Measurements from ENCODE around the gene ARGLU1. TPM values are rescaled to one million over a fixed set of nuclear protein-coding genes. Genes with fewer than 3 reads are reported as not detected.

Gene ARGLU1
- total RNA-seq, 4 donors from 2014 or later: 46.7 to 77.2 (median 62.6) TPM

GRCh38 chr13:106514928-106515634 lies 52.9 kb downstream of the ARGLU1 start:
- peaks cover 0 to 40% (median 34%) of the 10 kb centered on the region in 4 donors for H3K4me1 ChIP-seq
- intact Hi-C loops (cut with DNase I): no loop called here
- no peak overlapping the region for H3K27ac ChIP-seq (replicated peaks in 1 of 4)
- TF ChIP-seq, protein P1, sequence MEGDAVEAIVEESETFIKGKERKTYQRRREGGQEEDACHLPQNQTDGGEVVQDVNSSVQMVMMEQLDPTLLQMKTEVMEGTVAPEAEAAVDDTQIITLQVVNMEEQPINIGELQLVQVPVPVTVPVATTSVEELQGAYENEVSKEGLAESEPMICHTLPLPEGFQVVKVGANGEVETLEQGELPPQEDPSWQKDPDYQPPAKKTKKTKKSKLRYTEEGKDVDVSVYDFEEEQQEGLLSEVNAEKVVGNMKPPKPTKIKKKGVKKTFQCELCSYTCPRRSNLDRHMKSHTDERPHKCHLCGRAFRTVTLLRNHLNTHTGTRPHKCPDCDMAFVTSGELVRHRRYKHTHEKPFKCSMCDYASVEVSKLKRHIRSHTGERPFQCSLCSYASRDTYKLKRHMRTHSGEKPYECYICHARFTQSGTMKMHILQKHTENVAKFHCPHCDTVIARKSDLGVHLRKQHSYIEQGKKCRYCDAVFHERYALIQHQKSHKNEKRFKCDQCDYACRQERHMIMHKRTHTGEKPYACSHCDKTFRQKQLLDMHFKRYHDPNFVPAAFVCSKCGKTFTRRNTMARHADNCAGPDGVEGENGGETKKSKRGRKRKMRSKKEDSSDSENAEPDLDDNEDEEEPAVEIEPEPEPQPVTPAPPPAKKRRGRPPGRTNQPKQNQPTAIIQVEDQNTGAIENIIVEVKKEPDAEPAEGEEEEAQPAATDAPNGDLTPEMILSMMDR (IDR thresholded peaks at IDR 0.05): no peak
- TF ChIP-seq POLR2AphosphoS5 (IDR thresholded peaks at IDR 0.05) (no peak), EP300 (IDR thresholded peaks at IDR 0.05) (no peak), POLR2A (IDR thresholded peaks at IDR 0.05; ENCODE audit: low read depth) (no peak)
- 89% methylated on average over 15 of the region's 15 CpGs for WGBS
- no peaks in the 10 kb centered on the region for H3K9me3 ChIP-seq
- H3K36me3 ChIP-seq: peaks cover 0 to 4% (median 4%) of the 10 kb centered on the region in 4 donors
- no peak overlapping the region for H3K4me3 ChIP-seq
- DNase-seq (ENCODE audit: extremely low spot score): no peak
- H3K27me3 ChIP-seq: no peaks in the 10 kb centered on the region

- 81% methylated on average over 8 of the region's 8 CpGs for WGBS
- Histone ChIP-seq H3K4me3 (no peak overlapping the region), H3K36me3 (peaks cover 0 to 4% (median 4%) of the 10 kb centered on the region in 4 donors), H3K27ac (replicated peaks in 1 of 4) (peak overlapping the region in 1 of 4 donors; percentile 7), H3K9me3 (no peaks in the 10 kb centered on the region), H3K4me1 (peaks cover 0 to 38% (median 32%) of the 10 kb centered on the region in 4 donors), H3K27me3 (no peaks in the 10 kb centered on the region)
- intact Hi-C loops (cut with DNase I): no loop called here
- no peak for DNase-seq (ENCODE audit: extremely low spot score)
- TF ChIP-seq EP300 (IDR thresholded peaks at IDR 0.05) (no peak), POLR2AphosphoS5 (IDR thresholded peaks at IDR 0.05) (no peak), POLR2A (IDR thresholded peaks at IDR 0.05; ENCODE audit: low read depth) (no peak)
- TF ChIP-seq, protein P1 (IDR thresholded peaks at IDR 0.05): no peak
Observed at GRCh38 chr13:106513025-106513983, 54.6 kb downstream of the ARGLU1 start.

- H3K27me3 ChIP-seq: no peaks in the 10 kb centered on the region
- no peaks in the 10 kb centered on the region for H3K9me3 ChIP-seq
- 69% methylated on average over 11 of the region's 11 CpGs for WGBS
- DNase-seq (ENCODE audit: extremely low spot score): no peak
- peaks cover 0 to 36% (median 23%) of the 10 kb centered on the region in 4 donors for H3K4me1 ChIP-seq
- TF ChIP-seq, protein P1 (IDR thresholded peaks at IDR 0.05): no peak
- TF ChIP-seq EP300 (IDR thresholded peaks at IDR 0.05) (no peak), POLR2AphosphoS5 (IDR thresholded peaks at IDR 0.05) (peak in 1 of 2 donors; percentile 19), POLR2A (IDR thresholded peaks at IDR 0.05; ENCODE audit: low read depth) (no peak)
- peak overlapping the region in 3 of 4 donors; percentile 19 to 36 (median 22) for H3K4me3 ChIP-seq
- peak overlapping the region; percentile 5 to 66 (median 55) for H3K27ac ChIP-seq (replicated peaks in 1 of 4)
- peaks cover 0 to 4% (median 4%) of the 10 kb centered on the region in 4 donors for H3K36me3 ChIP-seq
- intact Hi-C loops (cut with DNase I): no loop called here
Observed at GRCh38 chr13:106507560-106508274, 60.2 kb downstream of the ARGLU1 start.

DNA sequence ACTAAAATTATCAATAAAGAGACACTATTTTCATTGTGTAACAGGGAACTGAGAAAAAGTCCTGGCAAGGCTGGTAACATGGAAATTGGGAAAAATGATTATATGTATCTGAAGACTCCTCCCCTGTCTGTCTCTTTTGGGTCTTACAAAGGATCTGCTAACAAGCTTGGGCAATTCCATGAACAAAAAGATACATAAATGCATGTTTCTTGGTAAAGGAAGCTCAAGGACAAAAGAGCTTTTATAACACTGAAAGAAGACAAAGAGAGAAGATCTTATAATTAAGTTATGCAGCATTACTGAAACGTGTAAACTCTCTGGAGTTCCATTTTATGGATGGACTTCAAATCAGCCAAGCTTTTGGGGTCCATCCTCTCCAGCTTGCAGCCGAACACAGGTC lies 61.7 kb downstream of the ARGLU1 start:
- H3K4me3 ChIP-seq: no peak overlapping the region
- peaks cover 0 to 4% (median 4%) of the 10 kb centered on the region in 4 donors for H3K36me3 ChIP-seq
- intact Hi-C loops (cut with DNase I): no loop called here
- DNase-seq (ENCODE audit: extremely low spot score): no peak
- no peaks in the 10 kb centered on the region for H3K27me3 ChIP-seq
- peaks cover 0 to 36% (median 23%) of the 10 kb centered on the region in 4 donors for H3K4me1 ChIP-seq
- no peak overlapping the region for H3K27ac ChIP-seq (replicated peaks in 1 of 4)
- no peak for TF ChIP-seq POLR2A (IDR thresholded peaks at IDR 0.05; ENCODE audit: low read depth)
- TF ChIP-seq POLR2AphosphoS5 (IDR thresholded peaks at IDR 0.05): no peak
- TF ChIP-seq, protein P1 (IDR thresholded peaks at IDR 0.05): no peak
- no peaks in the 10 kb centered on the region for H3K9me3 ChIP-seq
- WGBS: 72% methylated on average over 2 of the region's 2 CpGs
